IMR-90 (cell line): ENCODE measurements around the gene FMNL3. TPM values are rescaled to one million over a fixed set of nuclear protein-coding genes. Genes with fewer than 3 reads are reported as not detected.

Experiments
- ATAC-seq: fragments of 200-7000 bp; cut with Tn5 transposase; 2 replicates; pipeline ENCODE4 v1.9.1; 2020; ENCODE audit warnings: low read depth, mild to moderate bottlenecking, moderate library complexity
- BruUV-seq: library from RNA; stranded (reverse); fragments of 400-500 nt; replicated peaks from 2 replicates; lab custom pipeline; 2021; lab: Mats Ljungman, UMichigan
- CTCF ChIA-PET: fragments of 300-600 bp; formaldehyde crosslinking; extraction: SDS; loops from one replicate; lab custom pipeline; 2021; ENCODE audit warnings: antibody characterized with exemption; lab: Yijun Ruan, JAX
- POLR2A ChIA-PET: fragments of 300-600 bp; sonication (Branson Sonifier 250); formaldehyde crosslinking; loops from one replicate; lab custom pipeline; 2022; ENCODE audit warnings: antibody characterized with exemption; ENCODE audit not compliant: unreplicated experiment; lab: Charles Lee
- DNase-seq: peaks from one replicate; pipeline ENCODE4 v3.0.0; 2013
- H2AFZ ChIP-seq: replicated peaks from 2 replicates; pipeline ENCODE3; 2013; ENCODE audit warnings: low read length, mild to moderate bottlenecking; ENCODE audit not compliant: poor library complexity
- H2AK5ac ChIP-seq: 2 replicates; pipeline ENCODE4 v1.6.1; 2013; ENCODE audit warnings: low read depth, low read length, inconsistent platforms
- H2AK9ac ChIP-seq: replicated peaks from 2 replicates; pipeline ENCODE3; 2013; ENCODE audit warnings: mild to moderate bottlenecking, low read depth, low read length, moderate library complexity; ENCODE audit not compliant: poor library complexity
- H2BK120ac ChIP-seq: 2 replicates; pipeline ENCODE4 v1.6.1; 2013; ENCODE audit warnings: low read depth, low read length, inconsistent platforms
- H2BK15ac ChIP-seq: 3 replicates; pipeline ENCODE4 v1.6.1; 2013; ENCODE audit warnings: low read depth, low read length, inconsistent platforms
- H2BK20ac ChIP-seq: 2 replicates; pipeline ENCODE4 v1.6.1; 2013; ENCODE audit warnings: low read depth, mild to moderate bottlenecking, inconsistent platforms, low read length, moderate library complexity
- H2BK5ac ChIP-seq: 2 replicates; pipeline ENCODE4 v1.6.1; 2013; ENCODE audit warnings: mild to moderate bottlenecking, low read depth, low read length, inconsistent platforms; ENCODE audit not compliant: poor library complexity, severe bottlenecking
- H3K14ac ChIP-seq: replicated peaks from 2 replicates; pipeline ENCODE4 v1.6.1; 2013; ENCODE audit warnings: low read depth, low read length, inconsistent platforms
- H3K18ac ChIP-seq: 2 replicates; pipeline ENCODE4 v1.6.1; 2013; ENCODE audit warnings: low read depth, low read length, control low read depth
- H3K23ac ChIP-seq: 2 replicates; pipeline ENCODE4 v1.6.1; 2013; ENCODE audit warnings: low read depth, low read length, inconsistent platforms
- H3K27ac ChIP-seq: 2 replicates; pipeline ENCODE4 v1.5.1; 2013; ENCODE audit warnings: mild to moderate bottlenecking, control low read depth, low read length; ENCODE audit not compliant: insufficient read depth
- H3K27me3 ChIP-seq: 2 replicates; pipeline ENCODE4 v1.6.1; 2013; ENCODE audit warnings: low read length; ENCODE audit not compliant: control insufficient read depth, insufficient read depth
- H3K36me3 ChIP-seq: 2 replicates; pipeline ENCODE4 v1.6.1; 2013; ENCODE audit warnings: low read length, mixed read lengths; ENCODE audit not compliant: control insufficient read depth, insufficient read depth
- H3K4ac ChIP-seq: 2 replicates; pipeline ENCODE4 v1.6.1; 2013; ENCODE audit warnings: low read depth, low read length, inconsistent platforms
- H3K4me1 ChIP-seq: 2 replicates; pipeline ENCODE4 v1.6.1; 2013; ENCODE audit warnings: low read length, mixed read lengths; ENCODE audit not compliant: control insufficient read depth, insufficient read depth
- H3K4me2 ChIP-seq: 2 replicates; pipeline ENCODE4 v1.6.1; 2013; ENCODE audit warnings: low read depth, mild to moderate bottlenecking, control low read depth, low read length, moderate library complexity
- H3K4me3 ChIP-seq: 2 replicates; pipeline ENCODE4 v1.5.1; 2013; ENCODE audit warnings: low read depth, mild to moderate bottlenecking, control low read depth, low read length, moderate library complexity; ENCODE audit not compliant: insufficient read depth
- H3K56ac ChIP-seq: 2 replicates; pipeline ENCODE4 v1.6.1; 2013; ENCODE audit warnings: low read length, inconsistent platforms; ENCODE audit not compliant: insufficient read depth; ENCODE audit errors: extremely low read depth
- H3K79me1 ChIP-seq, 2 experiments: 2 replicates each; pipeline ENCODE4 v1.6.1; 2013; ENCODE audit warnings: low read length in 2 of 2, inconsistent platforms in 1 of 2, low read depth in 1 of 2
- H3K9ac ChIP-seq: 2 replicates; pipeline ENCODE4 v1.6.1; 2013; ENCODE audit warnings: low read depth, low read length, control low read depth
- H3K9me1 ChIP-seq: 2 replicates; pipeline ENCODE4 v1.6.1; 2013; ENCODE audit warnings: low read length, inconsistent platforms; ENCODE audit not compliant: insufficient read depth
- H3K9me3 ChIP-seq: 2 replicates; pipeline ENCODE4 v1.6.1; 2013; ENCODE audit warnings: low read length; ENCODE audit not compliant: control insufficient read depth, insufficient read depth
- H4K20me1 ChIP-seq: 2 replicates; pipeline ENCODE4 v1.6.1; 2013; ENCODE audit warnings: low read length, inconsistent platforms; ENCODE audit not compliant: insufficient read depth
- H4K5ac ChIP-seq: 2 replicates; pipeline ENCODE4 v1.6.1; 2013; ENCODE audit warnings: mild to moderate bottlenecking, low read depth, low read length, control low read depth
- H4K8ac ChIP-seq, 2 experiments: 2 replicates each; pipeline ENCODE4 v1.6.1; 2013; ENCODE audit warnings: low read depth in 2 of 2, low read length in 2 of 2, control low read depth in 1 of 2, inconsistent platforms in 1 of 2
- H4K91ac ChIP-seq: 2 replicates; pipeline ENCODE4 v1.6.1; 2013; ENCODE audit warnings: low read depth, low read length, inconsistent platforms; ENCODE audit not compliant: insufficient read depth
- CHD1 ChIP-seq: IDR thresholded peaks from 2 replicates; pipeline ENCODE4 v1.6.1; 2012; ENCODE audit warnings: low read depth, low read length, improper control_type of control experiment
- MAFK ChIP-seq: IDR thresholded peaks from 2 replicates; pipeline ENCODE4 v1.6.1; 2012; ENCODE audit warnings: low read depth, low read length, improper control_type of control experiment
- MAZ ChIP-seq: IDR thresholded peaks from 2 replicates; pipeline ENCODE4 v1.6.1; 2012; ENCODE audit warnings: low read depth, mild to moderate bottlenecking, low read length, improper control_type of control experiment, moderate library complexity, borderline replicate concordance
- MXI1 ChIP-seq: IDR thresholded peaks from 2 replicates; pipeline ENCODE4 v1.6.1; 2012; ENCODE audit warnings: low read depth, mild to moderate bottlenecking, low read length, moderate library complexity, borderline replicate concordance
- NFE2L2 ChIP-seq: fragments of 150-350 bp; IDR thresholded peaks from 2 replicates; pipeline ENCODE4 v1.6.1; 2016; ENCODE audit warnings: low read depth, mild to moderate bottlenecking, low read length
- POLR2A ChIP-seq: IDR thresholded peaks from 2 replicates; pipeline ENCODE4 v1.6.1; 2012; ENCODE audit warnings: mild to moderate bottlenecking, low read depth, low read length
- SMC3 ChIP-seq: fragments of 150-350 bp; IDR thresholded peaks from 2 replicates; pipeline ENCODE4 v1.6.1; 2016; ENCODE audit warnings: low read depth, mild to moderate bottlenecking, antibody characterized with exemption, low read length, moderate library complexity
- whole genome bisulfite sequencing, 2 experiments: methylation state at CpG; one replicate each; pipeline versions ENCODE4 v1.1.5 to v1.1.7; 2013; ENCODE audit warnings: missing lambda C conversion rate in 2 of 2; ENCODE audit not compliant: insufficient read length in 1 of 2; ENCODE audit errors: extremely low coverage in 2 of 2; 5-methylcytosine and 5-hydroxymethylcytosine counted together
- dilution Hi-C: fragments of 300-500 bp; cut with HindIII; formaldehyde crosslinking; loops from one replicate; pipeline ENCODE4 v1.14.3; 2018; ENCODE audit warnings: low sequenced_read_pairs; ENCODE audit not compliant: unreplicated experiment
- in situ Hi-C: fragments of 300-500 bp; cut with MboI; formaldehyde crosslinking; loops from 3 replicates; pipeline ENCODE4 v1.14.3; 2019; ENCODE audit warnings: low sequenced_read_pairs, inconsistent platforms, mixed read lengths
- intact Hi-C: fragments of 100-400 bp; cut with micrococcal nuclease; formaldehyde crosslinking; loops from 2 replicates; pipeline ENCODE4 v1.10.0; 2022
- polyA plus RNA-seq, 3 experiments: library from polyadenylated mRNA; depleted of rRNA; stranded (reverse); fragments of >200 nt; gene quantifications; 2 replicates each; pipeline ENCODE4 v1.2.3, GENCODE V29; 2012; ENCODE audit warnings: low replicate concordance in 1 of 3
- total RNA-seq: library from RNA; depleted of rRNA; stranded (reverse); fragments of >200 nt; gene quantifications from 2 replicates; pipeline ENCODE4 v1.2.3, GENCODE V29; 2012
- TF ChIP-seq, protein P1 (sequence below): fragments of 150-350 bp; IDR thresholded peaks from 2 replicates; pipeline ENCODE4 v1.6.1; 2016; ENCODE audit warnings: low read depth, mild to moderate bottlenecking, low read length, moderate library complexity, borderline replicate concordance
- TF ChIP-seq, protein P2 (sequence below): conservative IDR thresholded peaks from 2 replicates; pipeline ENCODE4 v1.5.1; 2012; ENCODE audit warnings: mild to moderate bottlenecking, low read depth, low read length, improper control_type of control experiment

FMNL3 gene
- total and polyA plus RNA-seq, 2 of the 4 experiments (the other 2 are of a cell fraction) = 16.3 to 36.4 TPM

DNA sequence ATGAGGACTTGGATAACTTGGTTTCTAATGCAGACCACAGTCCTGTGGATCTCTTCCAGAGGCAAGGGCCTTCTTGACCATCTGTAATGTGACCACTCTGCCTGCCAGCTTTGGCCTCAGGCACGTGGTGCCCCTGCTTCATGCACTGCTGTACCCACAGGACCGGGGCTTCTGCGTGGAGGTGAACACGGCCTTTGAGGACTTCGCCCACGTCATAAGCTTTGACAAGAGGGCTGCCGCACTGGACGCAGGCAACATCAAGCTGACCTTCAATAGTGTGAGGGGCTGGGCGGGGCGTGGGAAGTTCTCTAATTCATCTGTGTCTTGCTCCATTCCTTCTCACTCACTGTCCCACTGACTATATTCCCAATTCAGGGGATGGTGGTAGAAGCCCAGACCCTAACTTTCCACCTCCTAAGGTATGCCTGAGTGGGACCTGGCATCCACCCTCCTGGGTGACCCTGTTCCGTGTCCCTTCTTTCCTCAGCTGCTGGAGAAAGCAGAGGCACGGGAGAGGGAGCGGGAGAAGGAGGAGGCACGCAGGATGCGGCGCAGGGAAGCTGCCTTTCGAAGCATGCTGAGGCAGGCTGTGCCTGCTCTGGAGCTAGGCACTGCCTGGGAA, 65.3 kb downstream of the FMNL3 start:
- Histone ChIP-seq H3K56ac (no peak overlapping the region), H3K9ac (no peak overlapping the region), H2BK15ac (no peak overlapping the region), H2BK20ac (no peak overlapping the region), H3K27me3 (no peaks in the 10 kb centered on the region), H3K36me3 (peaks cover 39% of the 10 kb centered on the region), H3K4ac (no peak overlapping the region), H3K79me1 (no peaks in the 10 kb centered on the region), H2AFZ (no peak overlapping the region), H3K27ac (no peak overlapping the region), H4K20me1 (peaks cover 7% of the 10 kb centered on the region; the same call in 1 of the 2 replicates), H3K9me1 (no peaks in the 10 kb centered on the region), H2AK9ac (no peak overlapping the region), H3K4me1 (peaks cover 5% of the 10 kb centered on the region; the same call in 1 of the 2 replicates), H4K91ac (no peak overlapping the region), H4K8ac (no peak overlapping the region), H3K18ac (no peak overlapping the region), H3K4me3 (no peak overlapping the region), H3K9me3 (no peaks in the 10 kb centered on the region), H3K4me2 (no peak overlapping the region), H3K23ac (no peak overlapping the region), H2BK5ac (no peak overlapping the region), H3K14ac (no peak overlapping the region), H2BK120ac (no peak overlapping the region), H4K5ac (no peak overlapping the region), H2AK5ac (no peak overlapping the region)
- intact Hi-C loops (no loop called here), in situ Hi-C loops (loop anchor here (5.0 kb wide), 1 partner anchor 65 kb away; the partner anchor contains the start of gene FMNL3), dilution Hi-C loops (no loop called here)
- ATAC-seq (no peak), DNase-seq (no peak)
- ChIA-PET CTCF (no interaction called here), POLR2A (no interaction called here)
- BruUV-seq = no TSS peak
- TF ChIP-seq MAZ (no peak), MXI1 (no peak), POLR2A (no peak), SMC3 (no peak), NFE2L2 (no peak), MAFK (no peak), CHD1 (no peak)
- TF ChIP-seq, protein P1, sequence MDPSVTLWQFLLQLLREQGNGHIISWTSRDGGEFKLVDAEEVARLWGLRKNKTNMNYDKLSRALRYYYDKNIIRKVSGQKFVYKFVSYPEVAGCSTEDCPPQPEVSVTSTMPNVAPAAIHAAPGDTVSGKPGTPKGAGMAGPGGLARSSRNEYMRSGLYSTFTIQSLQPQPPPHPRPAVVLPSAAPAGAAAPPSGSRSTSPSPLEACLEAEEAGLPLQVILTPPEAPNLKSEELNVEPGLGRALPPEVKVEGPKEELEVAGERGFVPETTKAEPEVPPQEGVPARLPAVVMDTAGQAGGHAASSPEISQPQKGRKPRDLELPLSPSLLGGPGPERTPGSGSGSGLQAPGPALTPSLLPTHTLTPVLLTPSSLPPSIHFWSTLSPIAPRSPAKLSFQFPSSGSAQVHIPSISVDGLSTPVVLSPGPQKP = no peak
- TF ChIP-seq, protein P2, sequence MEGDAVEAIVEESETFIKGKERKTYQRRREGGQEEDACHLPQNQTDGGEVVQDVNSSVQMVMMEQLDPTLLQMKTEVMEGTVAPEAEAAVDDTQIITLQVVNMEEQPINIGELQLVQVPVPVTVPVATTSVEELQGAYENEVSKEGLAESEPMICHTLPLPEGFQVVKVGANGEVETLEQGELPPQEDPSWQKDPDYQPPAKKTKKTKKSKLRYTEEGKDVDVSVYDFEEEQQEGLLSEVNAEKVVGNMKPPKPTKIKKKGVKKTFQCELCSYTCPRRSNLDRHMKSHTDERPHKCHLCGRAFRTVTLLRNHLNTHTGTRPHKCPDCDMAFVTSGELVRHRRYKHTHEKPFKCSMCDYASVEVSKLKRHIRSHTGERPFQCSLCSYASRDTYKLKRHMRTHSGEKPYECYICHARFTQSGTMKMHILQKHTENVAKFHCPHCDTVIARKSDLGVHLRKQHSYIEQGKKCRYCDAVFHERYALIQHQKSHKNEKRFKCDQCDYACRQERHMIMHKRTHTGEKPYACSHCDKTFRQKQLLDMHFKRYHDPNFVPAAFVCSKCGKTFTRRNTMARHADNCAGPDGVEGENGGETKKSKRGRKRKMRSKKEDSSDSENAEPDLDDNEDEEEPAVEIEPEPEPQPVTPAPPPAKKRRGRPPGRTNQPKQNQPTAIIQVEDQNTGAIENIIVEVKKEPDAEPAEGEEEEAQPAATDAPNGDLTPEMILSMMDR = no peak
- WGBS, 2 experiments = 73% methylated on average over 2 of the region's 17 CpGs; no CpG with 5 or more reads in 1 of the 2 experiments
